ENCODE data around the gene BIRC7. TPM values are rescaled to one million over a fixed set of nuclear protein-coding genes. Genes with fewer than 3 reads are reported as not detected.

BIRC7 gene
- total RNA-seq, 2 experiments from 2014 or later: not detected

GRCh38 chr20:63289311-63290135 lies 53.8 kb downstream of the BIRC7 start:
- Mint-ChIP-seq H3K9me3 (no peaks in the 10 kb centered on the region), H3K27ac (no peak overlapping the region), H3K4me1 (no peaks in the 10 kb centered on the region), H3K27me3 (no peaks in the 10 kb centered on the region), H3K4me3 (no peak overlapping the region), H3K36me3 (ENCODE audit: low read depth) (peaks cover 3% of the 10 kb centered on the region)
- no peak for DNase-seq
- ChIA-PET CTCF (no interaction called here), POLR2A (no interaction called here)

Small RNA genes within 50 kb of the gene (microRNA-seq; reads per million reads assigned to microRNA genes)
- gene MIR3196 (ENCODE audit: borderline microRNAs expressed, borderline replicate concordance): not detected
- 2.5 reads per million, percentile 9 among the genes with 10 or more reads in this experiment for gene MIR4326 (ENCODE audit: borderline microRNAs expressed, borderline replicate concordance)

Other genes starting within 250 kb of the BIRC7 start
- not detected for gene BHLHE23, start 228.9 kb upstream of the BIRC7 start, total RNA-seq
- 10 to 100 TPM; 39.3 to 41.3 TPM for gene YTHDF1, start 19.8 kb upstream of the BIRC7 start, total RNA-seq
- gene NKAIN4, start 18.6 kb downstream of the BIRC7 start, total RNA-seq: not detected
- 10 to 100 TPM; 88.0 to 94.4 TPM for gene ARFGAP1, start 36.9 kb downstream of the BIRC7 start, total RNA-seq
- not detected for gene COL20A1, start 57.3 kb downstream of the BIRC7 start, total RNA-seq
- not detected for gene CHRNA4, start 125.4 kb downstream of the BIRC7 start, total RNA-seq
- gene KCNQ2, start 236.8 kb downstream of the BIRC7 start, total RNA-seq: under 1 TPM; 0.10 to 0.12 TPM